GM19025 (cell line): Measurements from ENCODE around the gene ABCC1.

Experiments used
- ATAC-seq: cut with Tn5 transposase; IDR thresholded peaks from one replicate; pipeline ENCODE4 v1.9.1; 2021; ENCODE audit warnings: mild to moderate bottlenecking, low read depth, moderate library complexity; ENCODE audit not compliant: unreplicated experiment

Gene ABCC1

DNA sequence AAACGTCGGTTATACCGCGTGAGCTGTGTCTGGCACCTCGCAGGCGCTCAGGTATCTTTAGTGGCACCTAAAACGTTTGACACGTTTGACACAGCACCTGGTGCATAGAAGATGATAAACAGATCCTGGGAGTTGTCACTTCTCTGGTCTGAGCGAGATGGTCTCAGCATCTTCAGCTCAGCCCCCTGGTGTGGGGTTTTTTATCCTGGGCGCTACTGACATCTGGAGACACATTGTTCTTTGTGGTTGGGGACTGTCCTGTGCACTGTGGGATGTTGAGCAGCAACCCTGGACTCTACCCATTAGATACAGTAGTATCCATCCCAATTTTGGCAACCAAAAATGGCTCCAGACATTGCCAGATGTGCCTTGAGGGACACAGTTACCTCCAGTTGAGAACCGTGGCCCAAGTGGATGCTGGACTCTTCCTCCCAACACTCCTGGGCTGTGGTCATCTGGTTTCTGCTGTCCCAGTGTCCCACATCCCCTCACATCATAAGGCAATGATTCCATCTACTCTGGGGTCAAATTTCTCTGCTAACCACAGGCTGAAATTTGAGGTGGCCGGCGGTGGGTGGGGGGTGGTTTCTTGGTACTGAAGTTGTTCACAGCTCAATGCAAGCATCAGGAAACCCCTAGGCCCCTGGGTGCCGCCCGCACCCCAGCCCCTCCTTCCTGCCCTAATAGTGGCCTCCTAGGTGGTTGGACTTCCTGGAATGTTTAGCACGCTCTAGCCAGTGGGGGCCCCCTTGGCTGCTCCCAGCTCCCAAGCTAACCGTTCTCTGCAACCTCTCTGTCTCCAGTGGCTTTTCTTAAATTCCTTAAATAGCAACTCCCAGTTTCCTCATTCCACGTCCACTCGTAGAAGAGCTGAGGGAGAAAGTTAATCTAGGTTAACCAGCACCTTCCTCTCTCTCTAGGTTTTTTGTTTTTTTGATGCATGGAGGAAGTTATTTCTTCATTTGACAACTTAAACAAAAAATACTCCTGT, 124.8 kb downstream of the ABCC1 start:
- ATAC-seq: no peak

- ATAC-seq: no peak
Observed at GRCh38 chr16:16075488-16076422, 126.3 kb downstream of the ABCC1 start.

DNA sequence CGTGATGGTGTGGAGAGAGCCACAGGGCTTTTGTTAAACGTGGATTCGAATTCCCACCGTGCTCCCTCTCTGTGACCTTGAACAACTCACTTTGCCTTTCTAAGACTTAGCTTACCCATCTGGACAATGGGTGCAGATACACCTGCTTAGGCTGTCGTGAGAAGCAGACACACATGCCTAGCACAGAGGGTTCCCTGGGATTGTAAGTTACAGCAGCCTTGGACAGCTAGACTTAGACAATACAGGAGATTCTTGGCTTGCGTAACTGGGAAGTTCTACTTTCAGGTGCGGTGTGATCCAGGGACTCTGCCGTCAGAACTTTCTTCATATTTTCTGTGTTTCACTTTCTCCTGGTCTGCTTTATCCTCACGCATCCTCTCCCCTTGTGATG, 127.0 kb downstream of the ABCC1 start:
- no peak for ATAC-seq

- ATAC-seq: no peak
Observed at GRCh38 chr16:16080465-16081065, 131.1 kb downstream of the ABCC1 start.

- ATAC-seq: no peak
Observed at GRCh38 chr16:16081141-16081540, 131.7 kb downstream of the ABCC1 start.

DNA sequence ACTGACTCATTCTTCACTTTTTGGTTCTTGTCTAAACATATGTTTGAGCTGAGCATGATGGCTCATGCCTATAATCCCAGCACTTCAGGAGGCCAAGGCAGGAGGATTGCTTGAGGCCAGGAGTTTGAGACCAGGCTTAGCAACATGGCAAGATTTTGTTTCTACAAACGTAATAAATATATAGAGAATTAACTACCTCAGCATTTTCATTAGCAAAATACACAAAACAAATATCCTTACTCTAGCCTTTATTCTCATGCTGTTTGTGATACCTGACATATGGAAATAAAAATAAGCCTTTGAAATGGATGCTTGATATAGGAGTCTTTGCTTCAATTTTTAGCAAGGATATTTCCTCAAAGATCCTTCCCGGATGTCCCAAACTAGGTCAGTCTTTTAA, 132.8 kb downstream of the ABCC1 start:
- no peak for ATAC-seq

DNA sequence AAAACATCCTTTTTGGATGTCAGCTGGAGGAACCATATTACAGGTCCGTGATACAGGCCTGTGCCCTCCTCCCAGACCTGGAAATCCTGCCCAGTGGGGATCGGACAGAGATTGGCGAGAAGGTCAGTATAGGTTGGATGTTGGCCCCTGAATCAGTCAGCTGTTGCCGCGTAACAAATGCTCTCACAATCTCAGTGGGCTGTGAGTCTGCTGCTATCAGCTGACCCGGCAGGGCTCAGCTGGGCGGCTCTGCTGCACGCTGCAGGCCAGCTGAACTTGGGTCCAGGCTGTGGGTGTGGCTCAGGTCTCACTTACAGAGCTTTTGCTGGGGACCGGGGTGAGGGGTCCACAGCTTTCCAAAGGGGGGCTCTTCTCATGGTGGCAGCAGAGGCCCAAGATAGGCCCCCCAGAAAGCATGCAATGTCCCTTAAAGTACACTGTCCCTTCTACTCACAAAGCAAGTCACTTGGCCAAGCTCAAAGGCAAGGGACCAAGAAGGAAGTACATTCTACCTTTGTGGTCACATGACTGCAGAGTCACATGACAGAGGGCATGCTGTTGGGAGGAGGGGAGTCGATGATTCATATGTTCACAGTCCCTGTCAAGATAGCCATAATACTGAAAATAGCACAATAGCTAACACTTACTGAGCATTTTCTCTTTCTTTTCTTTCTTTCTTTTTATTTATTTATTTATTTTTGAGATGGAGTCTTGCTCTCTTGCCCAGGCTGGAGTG, 134.2 kb downstream of the ABCC1 start:
- ATAC-seq: no peak

DNA sequence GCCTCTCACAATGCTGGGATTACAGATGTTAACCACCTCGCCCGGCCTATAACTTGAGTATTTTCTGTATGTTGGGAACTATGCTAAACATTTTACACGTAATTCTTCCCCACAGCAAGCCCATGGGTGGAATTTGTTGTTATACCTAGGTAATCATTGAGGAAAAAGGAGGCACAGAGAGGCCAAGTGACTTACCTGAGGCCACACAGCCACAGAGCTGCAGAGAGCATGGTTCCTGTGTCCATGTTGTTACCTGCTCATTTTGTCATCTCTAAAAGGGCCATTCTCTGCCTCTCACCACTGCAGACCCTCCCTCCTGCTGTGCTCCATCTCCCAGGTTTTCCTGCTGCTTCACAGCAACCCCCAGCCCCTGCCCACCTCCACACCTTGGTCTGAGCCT, 135.5 kb downstream of the ABCC1 start:
- ATAC-seq: no peak

DNA sequence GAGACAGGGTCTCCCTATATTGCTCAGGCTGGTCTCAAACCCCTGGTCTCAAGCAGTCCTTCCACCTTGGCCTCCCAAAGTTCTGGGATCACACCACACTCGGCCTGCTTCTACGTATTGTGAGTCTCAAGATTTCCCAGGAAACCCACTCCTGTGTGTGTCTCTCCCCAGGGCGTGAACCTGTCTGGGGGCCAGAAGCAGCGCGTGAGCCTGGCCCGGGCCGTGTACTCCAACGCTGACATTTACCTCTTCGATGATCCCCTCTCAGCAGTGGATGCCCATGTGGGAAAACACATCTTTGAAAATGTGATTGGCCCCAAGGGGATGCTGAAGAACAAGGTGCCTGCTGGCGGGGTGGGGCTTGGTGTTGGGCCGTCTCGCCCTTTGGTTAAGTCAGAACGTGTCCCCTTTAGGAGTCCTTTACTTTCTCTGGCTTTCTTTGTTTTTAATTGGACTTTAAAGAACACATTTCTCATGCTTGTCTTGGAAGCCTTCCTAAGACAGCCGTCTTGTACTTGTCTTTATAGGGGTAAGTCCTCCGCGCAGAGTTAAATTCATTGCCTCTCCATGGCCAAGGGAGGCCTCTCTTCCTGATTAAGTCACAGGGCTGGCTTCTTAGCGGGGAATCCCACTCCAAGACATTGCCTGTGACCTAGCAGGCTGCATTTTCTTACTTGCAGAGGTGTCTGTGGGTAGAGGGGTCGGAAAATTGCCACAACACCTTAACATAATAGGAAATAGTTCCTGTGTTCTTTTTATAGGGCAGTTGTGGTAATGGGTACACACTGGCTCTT, 137.4 kb downstream of the ABCC1 start:
- no peak for ATAC-seq

DNA sequence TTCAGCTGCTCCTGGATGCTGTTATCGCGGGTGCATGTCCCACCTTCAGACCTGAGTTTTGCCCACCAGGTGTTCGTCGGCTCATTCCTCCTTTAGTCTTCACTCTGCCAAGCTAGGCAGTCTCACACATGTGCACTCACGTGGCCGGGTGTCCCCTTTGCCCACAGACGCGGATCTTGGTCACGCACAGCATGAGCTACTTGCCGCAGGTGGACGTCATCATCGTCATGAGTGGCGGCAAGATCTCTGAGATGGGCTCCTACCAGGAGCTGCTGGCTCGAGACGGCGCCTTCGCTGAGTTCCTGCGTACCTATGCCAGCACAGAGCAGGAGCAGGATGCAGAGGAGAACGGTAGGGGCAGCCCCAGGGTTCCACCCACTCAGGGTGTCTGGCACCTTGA, 140.8 kb downstream of the ABCC1 start:
- no peak for ATAC-seq

DNA sequence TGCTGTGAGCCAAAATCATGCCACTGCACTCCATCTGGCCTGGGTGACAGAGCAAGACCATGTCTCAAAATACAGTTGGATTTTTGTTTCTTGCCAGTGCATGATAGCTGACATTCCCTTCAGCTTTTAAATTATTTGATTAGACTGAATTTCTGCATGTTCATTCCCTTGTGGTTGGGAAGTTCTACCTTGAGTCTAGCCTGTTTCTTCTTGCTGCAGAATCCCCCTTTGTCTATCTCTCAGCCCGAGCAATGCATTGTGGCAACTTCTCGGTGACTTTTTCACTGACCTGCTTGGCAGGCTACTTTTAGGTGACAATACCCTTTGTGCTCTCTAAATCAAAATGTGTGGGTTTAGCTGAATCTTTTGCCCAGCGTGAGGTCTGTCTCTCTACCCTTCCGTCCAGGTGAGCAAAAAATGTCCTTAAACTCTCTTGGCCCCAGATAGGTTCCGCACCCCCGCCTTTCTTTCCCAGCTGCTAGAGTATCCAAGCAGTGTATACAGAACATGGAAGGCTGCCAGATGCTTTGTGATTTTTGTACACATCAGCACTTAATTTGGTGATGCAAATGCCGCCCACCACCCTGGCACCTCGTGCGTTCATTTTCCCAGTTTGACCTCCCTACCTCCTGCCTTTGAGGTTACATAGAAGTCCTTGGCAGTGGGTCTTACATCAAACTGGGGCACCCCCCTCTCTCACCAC, 143.7 kb downstream of the ABCC1 start:
- ATAC-seq: no peak

DNA sequence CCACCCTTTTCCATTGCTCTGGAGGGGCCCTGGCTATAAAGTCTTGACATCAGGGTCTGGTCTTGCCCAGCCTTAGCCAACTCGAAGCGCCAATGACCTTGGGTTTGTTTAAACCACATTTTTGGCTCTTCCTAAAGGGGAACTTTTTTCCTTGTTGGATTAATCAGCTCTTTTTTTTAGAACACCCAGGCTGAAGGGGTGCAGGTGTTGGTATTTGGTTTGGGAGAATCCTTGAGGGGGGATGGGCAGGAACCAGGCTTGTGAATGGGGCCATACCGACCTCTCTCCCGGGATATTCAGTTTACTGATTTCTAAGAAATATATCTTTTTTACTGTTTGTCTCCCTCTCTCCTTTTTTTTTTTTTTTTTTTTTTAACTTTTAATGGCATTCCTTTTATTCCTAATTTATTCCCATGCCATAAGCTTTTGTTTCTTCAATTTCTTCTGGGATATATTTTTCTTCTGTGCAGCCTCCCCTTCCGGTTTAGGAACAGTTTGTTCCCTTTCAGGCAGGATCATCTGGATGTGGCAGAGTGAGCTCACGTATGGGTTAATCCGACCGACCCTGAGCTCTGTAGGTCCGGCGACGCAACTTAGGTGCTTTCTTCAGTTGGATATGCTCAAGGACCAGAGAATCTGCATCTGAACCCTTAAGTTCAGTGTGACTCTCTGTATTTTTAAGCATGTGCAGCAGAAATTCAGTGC, 144.4 kb downstream of the ABCC1 start:
- ATAC-seq: no peak

- ATAC-seq: no peak
Observed at GRCh38 chr16:16095646-16096045, 146.2 kb downstream of the ABCC1 start.

DNA sequence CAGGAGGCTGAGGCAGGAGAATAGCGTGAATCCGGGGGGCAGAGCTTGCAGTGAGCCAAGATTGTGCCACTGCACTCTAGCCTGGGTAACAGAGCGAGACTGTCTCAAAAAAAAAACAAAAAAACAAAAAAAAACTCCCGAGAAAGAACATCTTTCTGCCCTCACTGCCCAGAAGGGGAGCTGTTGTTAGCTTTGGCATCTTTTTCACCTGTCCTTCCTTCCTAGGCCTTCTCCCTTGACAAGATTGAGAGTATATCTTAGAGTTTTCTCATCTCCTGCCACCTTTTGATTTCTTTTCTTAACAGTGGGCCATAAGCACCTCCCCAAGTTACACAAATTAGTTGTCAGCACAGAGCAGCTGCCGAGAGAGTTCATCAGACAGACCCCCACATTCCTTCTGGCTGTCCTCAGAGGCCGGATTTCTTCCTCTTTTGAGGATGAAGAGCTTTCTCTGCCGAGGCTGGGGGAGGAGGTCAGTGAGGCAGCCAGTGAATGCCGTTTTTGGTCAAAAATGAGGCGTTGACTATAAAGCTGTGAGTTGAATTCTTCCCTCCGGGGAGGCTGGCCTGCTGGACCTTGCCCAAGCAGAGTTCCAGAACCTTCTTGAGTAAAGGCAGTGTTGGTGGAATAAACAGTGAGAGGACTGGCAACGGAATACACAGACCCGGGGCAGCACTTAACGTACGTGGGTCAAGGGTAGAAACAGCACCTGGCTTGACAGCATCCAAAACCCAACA, 146.9 kb downstream of the ABCC1 start:
- no peak for ATAC-seq

DNA sequence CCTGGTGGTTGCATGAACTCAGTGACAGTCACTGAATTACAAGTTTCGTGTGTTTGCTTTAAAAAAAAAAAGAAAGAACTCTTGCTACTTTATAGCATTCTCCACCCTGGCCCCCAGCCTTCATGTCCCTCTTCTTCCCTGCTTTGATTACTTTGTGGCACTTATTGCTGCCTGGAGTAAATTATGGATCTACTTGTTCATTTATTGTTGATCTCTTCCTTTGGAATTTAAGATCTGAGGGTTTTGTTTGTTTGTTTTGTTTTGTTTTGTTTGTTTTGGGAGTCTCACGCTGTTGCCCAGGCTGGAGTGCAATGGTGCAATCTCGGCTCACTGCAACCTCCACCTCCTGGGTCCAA, 147.4 kb downstream of the ABCC1 start:
- no peak for ATAC-seq

DNA sequence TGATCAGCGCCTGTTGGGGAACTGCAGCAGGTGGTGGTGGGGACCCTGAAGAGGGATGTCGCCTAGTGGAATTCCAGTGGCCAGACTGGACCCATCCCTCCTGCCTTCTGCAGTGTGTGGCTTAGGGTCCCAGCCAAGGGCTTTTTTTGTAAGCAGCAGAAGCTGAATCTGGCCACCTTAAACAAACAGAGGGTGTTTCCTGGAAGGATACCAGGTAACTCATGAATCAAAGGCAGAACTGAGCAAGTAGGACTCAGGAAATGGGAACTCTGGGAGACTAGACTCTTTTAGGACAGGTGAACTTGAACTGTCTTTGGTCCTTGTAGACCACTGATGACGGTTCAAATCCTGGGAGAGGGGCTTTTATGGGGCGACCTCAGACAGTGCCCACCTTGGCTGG, 149.9 kb downstream of the ABCC1 start:
- no peak for ATAC-seq

GRCh38 chr16:16100631-16101030, 151.2 kb downstream of the ABCC1 start:
- no peak for ATAC-seq

- ATAC-seq: no peak
Observed at GRCh38 chr16:16101585-16101984, 152.2 kb downstream of the ABCC1 start.
